Mucosa of gallbladder (tissue), 1 donor: Measurements from ENCODE around the gene SIX5. TPM values are rescaled to one million over a fixed set of nuclear protein-coding genes. Genes with fewer than 3 reads are reported as not detected.

Experiments
- DNase-seq: peaks from one replicate; pipeline ENCODE4 v3.0.0-alpha.2; 2020; ENCODE audit warnings: low spot score
- total RNA-seq: library from RNA; stranded (reverse); gene quantifications from one replicate; pipeline ENCODE4 v1.2.1, GENCODE V29; 2021
- donor health status: DM: no; HTN: no; CAD: no.

SIX5 gene
- total RNA-seq, 1 donor from 2014 or later, result 29.6 TPM

- no peak for DNase-seq
Measured at GRCh38 chr19:45773384-45773783, 4.3 kb upstream of the SIX5 start.

GRCh38 chr19:45772912-45773311 is 3.9 kb upstream of the SIX5 start:
- no peak for DNase-seq

- DNase-seq, result no peak
Measured at GRCh38 chr19:45772130-45772840, 3.2 kb upstream of the SIX5 start.

- no peak for DNase-seq
Measured at GRCh38 chr19:45771311-45771933, 2.4 kb upstream of the SIX5 start.

- peak; percentile 96 for DNase-seq
Measured at GRCh38 chr19:45770192-45771101, 1.4 kb upstream of the SIX5 start.

GRCh38 chr19:45769821-45770191 is 754 bp upstream of the SIX5 start:
- peak; percentile 68 for DNase-seq

- no peak for DNase-seq
Measured at GRCh38 chr19:45768655-45768983, 433 bp downstream of the SIX5 start.

GRCh38 chr19:45767881-45768654 is 984 bp downstream of the SIX5 start:
- peak; percentile 63 for DNase-seq

GRCh38 chr19:45767410-45767880 is 1.6 kb downstream of the SIX5 start:
- peak; percentile 53 for DNase-seq

- DNase-seq, result no peak
Measured at GRCh38 chr19:45766869-45767346, 2.1 kb downstream of the SIX5 start.

- no peak for DNase-seq
Measured at GRCh38 chr19:45766296-45766868, 2.7 kb downstream of the SIX5 start.

- no peak for DNase-seq
Measured at GRCh38 chr19:45765702-45766295, 3.3 kb downstream of the SIX5 start.

GRCh38 chr19:45764945-45765701 is 3.9 kb downstream of the SIX5 start:
- no peak for DNase-seq

- no peak for DNase-seq
Measured at GRCh38 chr19:45764475-45764874, 4.6 kb downstream of the SIX5 start.

- DNase-seq, result no peak
Measured at GRCh38 chr19:45763691-45764294, 5.3 kb downstream of the SIX5 start.

- DNase-seq, result no peak
Measured at GRCh38 chr19:45762870-45763631, 6.0 kb downstream of the SIX5 start.

GRCh38 chr19:45761714-45762113 is 7.3 kb downstream of the SIX5 start:
- DNase-seq, result no peak

- no peak for DNase-seq
Measured at GRCh38 chr19:45758921-45759320, 10.1 kb downstream of the SIX5 start.

- DNase-seq, result no peak
Measured at GRCh38 chr19:45757695-45758094, 11.4 kb downstream of the SIX5 start.
